Uterus (tissue), 4 donors: ENCODE measurements around the gene BMPR1B. TPM values are rescaled to one million over a fixed set of nuclear protein-coding genes. Genes with fewer than 3 reads are reported as not detected.

Experiments
- DNase-seq, 2 donors: peaks; one replicate each; pipeline ENCODE4 v3.0.0-alpha.2; 2019 to 2020
- H3K27ac ChIP-seq, 2 donors: fragments of 200-600 bp; sonication (generic); 1 replicate in 1 of 2; 2 replicates in 1 of 2; pipeline ENCODE4 v1.5.1; 2016 to 2018
- H3K27me3 ChIP-seq, 2 donors: fragments of 200-600 bp; sonication (generic); one replicate each; pipeline ENCODE4 v1.5.1; 2018 to 2019; ENCODE audit warnings: control low read depth in 1 of 2
- H3K36me3 ChIP-seq, 2 donors: fragments of 200-600 bp; sonication (generic); one replicate each; pipeline ENCODE4 v1.5.1; 2019; ENCODE audit warnings: control low read depth in 1 of 2
- H3K4me1 ChIP-seq, 2 donors: fragments of 200-600 bp; sonication (generic); one replicate each; pipeline ENCODE4 v1.5.1; 2018 to 2019; ENCODE audit warnings: control low read depth in 1 of 2
- H3K4me3 ChIP-seq, 2 donors: fragments of 200-600 bp; sonication (generic); 1 replicate in 1 of 2; 2 replicates in 1 of 2; pipeline ENCODE4 v1.5.1; 2018 to 2019; ENCODE audit warnings: mild to moderate bottlenecking in 1 of 2
- H3K9me3 ChIP-seq, 2 donors: fragments of 200-600 bp; sonication (generic); one replicate each; pipeline ENCODE4 v1.5.1; 2019; ENCODE audit warnings: control low read depth in 1 of 2
- CTCF ChIP-seq, 4 experiments: fragments of 200-600 bp in 2 of 4; fragments of 450-650 bp in 2 of 4; sonication (generic) in 2 of 4; IDR thresholded peaks; one replicate each; pipeline ENCODE4 v1.5.1; 2016 to 2019; ENCODE audit warnings: antibody characterized with exemption in 4 of 4, mild to moderate bottlenecking in 2 of 4, moderate library complexity in 1 of 4
- POLR2A ChIP-seq, 2 donors: fragments of 450-650 bp; IDR thresholded peaks; one replicate each; pipeline ENCODE4 v1.6.1; 2016; ENCODE audit warnings: antibody characterized with exemption in 2 of 2, mild to moderate bottlenecking in 1 of 2, moderate library complexity in 1 of 2
- intact Hi-C: fragments of 100-400 bp; cut with DNase I; formaldehyde crosslinking; loops from one replicate; pipeline ENCODE4 v1.15.1; 2023; ENCODE audit warnings: low total_unique reads
- total RNA-seq, 4 donors: library from RNA; depleted of rRNA in 3 of 4; stranded (reverse); fragments of >200 nt in 3 of 4; gene quantifications; one replicate each; pipeline versions ENCODE4 v1.1.0 to v1.2.4, GENCODE V29; 2014 to 2023
- donor health status: DM: yes; HTN: yes; CAD: no.

Gene BMPR1B
- total RNA-seq, 4 donors from 2014 or later = under 0.01 to 13.6 (median 3.3) TPM

DNA sequence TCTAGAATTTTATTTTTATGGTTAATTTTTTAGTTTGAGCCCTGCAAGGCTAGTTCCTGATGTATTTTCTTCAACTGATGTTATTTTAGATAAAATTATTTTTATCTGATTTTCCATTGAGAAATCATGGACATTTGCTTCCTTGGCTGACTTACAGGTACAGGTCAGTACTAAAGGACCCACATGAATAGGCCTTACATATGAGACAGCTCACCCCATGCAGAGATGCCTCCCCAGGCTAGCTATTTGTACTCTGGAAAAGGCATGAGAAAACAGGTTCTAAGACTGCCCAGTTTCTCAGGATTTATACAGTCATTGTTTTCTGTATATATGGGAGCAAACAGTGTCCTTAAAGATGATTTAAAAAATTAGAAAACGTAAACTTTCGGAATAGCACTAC, 255.5 kb downstream of the BMPR1B start:
- no peaks in the 10 kb centered on the region for H3K4me1 ChIP-seq
- H3K9me3 ChIP-seq = no peaks in the 10 kb centered on the region
- no peak overlapping the region for H3K27ac ChIP-seq
- no peak for TF ChIP-seq CTCF (IDR thresholded peaks at IDR 0.05)
- no peak for TF ChIP-seq POLR2A (IDR thresholded peaks at IDR 0.05)
- intact Hi-C loops = no loop called here
- H3K4me3 ChIP-seq = no peak overlapping the region
- DNase-seq = no peak
- no peaks in the 10 kb centered on the region for H3K27me3 ChIP-seq
- no peaks in the 10 kb centered on the region for H3K36me3 ChIP-seq

DNA sequence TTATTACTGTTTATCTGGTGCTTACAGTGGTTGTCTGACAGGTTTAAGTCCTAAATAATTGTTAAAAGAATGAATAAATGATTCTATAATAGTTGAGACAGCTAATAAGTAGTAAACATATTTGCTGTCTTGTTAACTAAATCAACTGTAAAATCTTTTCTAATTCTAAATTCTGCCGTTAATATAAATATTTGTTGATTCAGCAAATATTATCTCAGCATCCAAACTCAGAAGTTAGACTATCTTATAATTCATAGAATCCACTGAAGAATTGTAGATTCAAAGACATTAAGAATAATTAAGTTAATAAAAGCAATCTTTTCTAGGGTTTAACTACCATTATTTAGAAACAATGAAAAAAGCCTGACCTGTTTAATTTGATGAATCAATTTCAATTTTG, 256.3 kb downstream of the BMPR1B start:
- no peaks in the 10 kb centered on the region for H3K9me3 ChIP-seq
- H3K36me3 ChIP-seq = no peaks in the 10 kb centered on the region
- TF ChIP-seq CTCF (IDR thresholded peaks at IDR 0.05) (no peak), POLR2A (IDR thresholded peaks at IDR 0.05) (no peak)
- H3K27ac ChIP-seq = no peak overlapping the region
- H3K4me1 ChIP-seq = no peaks in the 10 kb centered on the region
- intact Hi-C loops = no loop called here
- no peak for DNase-seq
- no peak overlapping the region for H3K4me3 ChIP-seq
- H3K27me3 ChIP-seq = no peaks in the 10 kb centered on the region

DNA sequence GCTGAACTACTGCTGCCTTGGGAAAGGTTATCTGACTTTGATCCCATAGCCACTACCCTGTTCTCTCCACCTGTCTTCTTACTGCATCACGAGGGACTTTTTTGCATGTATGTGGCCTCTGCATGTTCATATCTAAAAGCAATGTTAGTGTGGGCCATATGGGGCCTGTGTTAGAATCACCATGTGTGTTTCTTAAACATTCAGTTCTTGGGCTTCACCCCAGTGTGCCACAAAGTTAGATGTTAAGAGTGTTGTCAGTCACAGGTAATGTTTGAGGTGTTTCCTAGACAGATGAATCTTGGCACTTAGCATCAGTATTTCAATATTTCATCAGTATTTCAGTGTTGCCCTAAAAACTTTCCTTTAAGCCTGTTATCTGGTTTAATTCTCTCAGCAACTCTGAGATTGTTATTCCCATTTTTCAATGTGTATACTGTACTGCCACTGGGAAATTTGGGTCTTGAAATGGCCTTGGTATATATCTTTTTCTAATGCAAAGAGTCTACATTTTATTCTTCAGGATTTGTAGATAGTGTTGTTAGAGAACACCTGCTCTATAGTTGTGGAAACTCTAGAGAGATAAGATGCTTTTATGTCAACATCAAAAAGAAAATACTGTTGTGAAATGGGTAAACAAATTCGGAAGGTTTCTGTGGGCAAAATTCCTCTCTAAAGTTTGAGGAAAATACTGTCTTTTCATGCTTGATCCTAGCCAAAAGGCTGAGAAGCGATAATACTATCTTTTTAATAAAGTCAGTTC, 259.7 kb downstream of the BMPR1B start:
- no peak for DNase-seq

DNA sequence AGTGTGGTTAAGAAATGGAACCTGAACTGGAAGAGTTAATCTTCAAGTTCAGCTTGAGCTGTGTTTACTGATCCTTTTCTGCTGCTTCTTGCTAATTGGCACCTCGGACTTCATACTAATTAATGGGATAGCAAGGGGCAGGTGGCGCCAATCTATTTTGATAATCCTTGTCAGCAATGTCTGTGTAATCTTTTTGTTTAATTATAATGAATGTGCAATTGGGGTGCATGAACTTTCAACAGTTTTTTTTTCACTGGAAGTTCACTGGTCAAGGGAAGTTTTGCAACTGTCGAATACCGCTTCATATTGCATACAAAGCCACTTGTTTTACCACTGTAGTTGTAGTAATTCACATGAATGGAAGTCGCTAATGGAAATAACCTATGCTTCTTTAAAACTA, 261.0 kb downstream of the BMPR1B start:
- Histone ChIP-seq H3K27ac (no peak overlapping the region), H3K36me3 (no peaks in the 10 kb centered on the region), H3K4me3 (no peak overlapping the region), H3K9me3 (no peaks in the 10 kb centered on the region), H3K27me3 (no peaks in the 10 kb centered on the region), H3K4me1 (no peaks in the 10 kb centered on the region)
- no peak for DNase-seq
- intact Hi-C loops = no loop called here
- TF ChIP-seq CTCF (IDR thresholded peaks at IDR 0.05) (no peak), POLR2A (IDR thresholded peaks at IDR 0.05) (no peak)

More for the DNA sequence above, 259.7 kb downstream of the BMPR1B start:
- no peaks in the 10 kb centered on the region for H3K4me1 ChIP-seq
- no peak for TF ChIP-seq CTCF (IDR thresholded peaks at IDR 0.05)
- TF ChIP-seq POLR2A (IDR thresholded peaks at IDR 0.05) = no peak
- H3K36me3 ChIP-seq = no peaks in the 10 kb centered on the region
- H3K27ac ChIP-seq = no peak overlapping the region
- H3K9me3 ChIP-seq = no peaks in the 10 kb centered on the region
- intact Hi-C loops = no loop called here
- H3K4me3 ChIP-seq = no peak overlapping the region
- H3K27me3 ChIP-seq = no peaks in the 10 kb centered on the region

GRCh38 chr4:95020521-95020920, 262.8 kb downstream of the BMPR1B start:
- Histone ChIP-seq H3K36me3 (no peaks in the 10 kb centered on the region), H3K27ac (no peak overlapping the region), H3K4me3 (no peak overlapping the region), H3K27me3 (no peaks in the 10 kb centered on the region), H3K4me1 (no peaks in the 10 kb centered on the region), H3K9me3 (no peaks in the 10 kb centered on the region)
- intact Hi-C loops = no loop called here
- DNase-seq = no peak
- TF ChIP-seq CTCF (IDR thresholded peaks at IDR 0.05) (no peak), POLR2A (IDR thresholded peaks at IDR 0.05) (no peak)
